DMS53 treated with DMSO at 0.1 percent for 48 hours (cell line): ENCODE measurements around the gene KIAA1549.
"Not testable (repeated sequence)": the region's sequence is repeated elsewhere in the genome, so short reads cannot be mapped to it uniquely, and the experiment has no call there.

Source experiments
- DNase-seq: peaks from one replicate; lab custom pipeline; 2025; ENCODE audit not compliant: unreplicated experiment; lab: John Stamatoyannopoulos, UW

KIAA1549 gene

DNA sequence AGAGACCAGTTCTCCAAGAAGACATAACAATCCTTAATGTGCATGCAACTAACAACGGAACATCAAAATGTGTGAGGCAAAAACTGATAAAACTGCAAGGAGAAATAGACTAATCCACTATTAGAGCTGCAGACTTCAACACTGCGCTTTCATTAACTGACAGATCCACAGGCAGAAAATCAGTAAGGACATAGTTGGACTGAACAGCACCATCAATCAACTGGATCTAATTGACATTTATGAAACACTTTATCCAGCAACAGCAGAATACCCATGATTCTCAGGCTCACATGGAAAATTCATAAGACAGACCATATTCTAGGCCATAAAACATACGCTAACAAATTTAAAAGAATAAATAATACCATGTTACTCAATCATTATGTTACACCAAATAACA lies 161.6 kb downstream of the KIAA1549 start:
- no peak for DNase-seq

DNA sequence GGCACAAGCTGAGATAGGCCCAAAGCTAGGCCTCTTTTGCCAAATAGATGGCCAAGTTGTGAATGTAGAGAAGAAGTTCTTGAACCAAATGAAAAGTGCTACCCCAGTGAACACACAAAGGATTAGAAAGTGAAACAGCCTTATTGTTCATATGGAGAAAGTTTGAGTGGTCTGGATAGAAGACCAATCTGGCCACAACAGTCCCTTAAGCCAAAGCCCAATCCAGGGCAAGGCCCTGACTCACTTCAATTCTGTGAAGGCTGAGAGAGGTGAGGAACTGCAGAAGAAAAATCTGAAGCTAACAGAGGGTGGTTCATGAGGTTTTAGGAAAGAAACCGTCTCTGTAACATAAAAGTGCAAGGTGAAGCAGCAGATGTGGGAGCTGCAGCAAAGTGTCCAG lies 164.5 kb downstream of the KIAA1549 start:
- DNase-seq = no peak

DNA sequence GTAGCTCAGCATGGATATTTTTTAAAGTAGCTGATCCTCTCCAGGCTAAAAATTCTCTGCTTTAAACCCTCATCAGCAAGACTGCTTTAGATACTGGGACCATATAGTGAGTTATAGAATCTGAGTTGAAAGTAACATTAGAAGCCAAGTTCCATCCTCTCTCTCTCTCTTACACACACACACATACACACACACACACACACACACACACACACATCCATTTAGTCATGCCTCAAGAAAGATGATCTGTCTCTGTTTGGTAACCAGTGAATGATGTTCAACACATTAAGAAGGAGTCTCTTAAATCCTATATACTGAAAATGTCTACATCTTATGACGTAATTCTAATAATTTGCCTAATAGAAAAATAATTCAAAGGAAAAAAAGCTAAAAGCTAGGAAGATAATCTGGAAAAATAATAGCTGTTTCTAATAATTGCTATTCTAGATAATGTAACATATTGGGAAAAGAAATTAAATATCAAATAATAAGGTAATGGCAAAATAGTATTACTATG lies 166.3 kb downstream of the KIAA1549 start:
- DNase-seq = no peak

DNA sequence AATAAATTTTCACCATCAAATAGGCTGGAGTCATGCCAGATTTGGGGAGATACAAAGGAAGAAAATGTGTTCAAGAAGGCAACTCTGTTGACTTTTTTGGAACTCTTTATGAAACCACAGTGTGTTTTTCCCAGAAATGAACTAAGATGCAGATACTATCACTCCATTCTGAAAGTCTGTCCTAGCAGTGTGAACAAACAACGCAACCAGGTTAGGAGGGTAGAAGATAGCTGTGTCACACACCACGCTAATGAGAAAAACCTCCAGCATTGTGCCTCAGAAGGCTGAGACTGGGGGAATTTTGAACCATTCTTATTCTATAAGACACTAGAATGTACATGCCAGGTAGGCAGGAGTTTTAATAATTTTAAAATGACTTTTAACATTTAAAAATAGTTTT lies 167.2 kb downstream of the KIAA1549 start:
- no peak for DNase-seq

DNA sequence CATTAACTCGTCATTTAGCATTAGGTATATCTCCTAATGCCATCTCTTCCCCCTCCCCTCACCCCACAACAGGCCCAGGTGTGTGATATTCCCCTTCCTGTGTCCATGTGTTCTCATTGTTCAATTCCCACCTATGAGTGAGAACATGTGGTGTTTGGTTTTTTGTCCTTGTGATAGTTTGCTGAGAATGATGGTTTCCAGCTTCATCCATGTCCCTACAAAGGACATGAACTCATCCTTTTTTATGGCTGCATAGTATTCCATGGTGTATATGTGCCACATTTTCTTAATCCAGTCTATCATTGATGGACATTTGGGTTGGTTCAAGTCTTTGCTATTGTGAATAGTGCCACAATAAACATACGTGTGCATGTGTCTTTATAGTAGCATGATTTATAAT lies 169.9 kb downstream of the KIAA1549 start:
- DNase-seq = not testable (repeated sequence)

DNA sequence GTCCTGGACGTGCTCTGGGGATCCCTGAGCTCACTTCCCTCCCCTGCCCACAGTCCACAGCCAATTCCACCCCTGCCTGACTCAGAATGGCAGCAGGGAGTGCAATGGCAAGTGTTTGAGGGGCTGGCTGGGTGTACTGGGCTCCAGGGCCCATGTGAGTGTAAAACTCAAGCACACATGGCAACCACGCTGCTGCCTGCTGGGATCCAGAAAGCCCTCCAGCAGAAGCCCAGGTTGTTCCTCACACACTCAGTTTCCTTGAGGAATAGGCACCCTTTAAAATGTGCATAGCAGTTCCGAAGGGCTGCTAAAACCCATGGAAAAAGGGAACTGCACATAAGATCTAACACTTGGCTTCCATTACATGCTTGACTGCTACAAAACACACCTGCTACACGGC lies 171.8 kb downstream of the KIAA1549 start:
- no peak for DNase-seq

DNA sequence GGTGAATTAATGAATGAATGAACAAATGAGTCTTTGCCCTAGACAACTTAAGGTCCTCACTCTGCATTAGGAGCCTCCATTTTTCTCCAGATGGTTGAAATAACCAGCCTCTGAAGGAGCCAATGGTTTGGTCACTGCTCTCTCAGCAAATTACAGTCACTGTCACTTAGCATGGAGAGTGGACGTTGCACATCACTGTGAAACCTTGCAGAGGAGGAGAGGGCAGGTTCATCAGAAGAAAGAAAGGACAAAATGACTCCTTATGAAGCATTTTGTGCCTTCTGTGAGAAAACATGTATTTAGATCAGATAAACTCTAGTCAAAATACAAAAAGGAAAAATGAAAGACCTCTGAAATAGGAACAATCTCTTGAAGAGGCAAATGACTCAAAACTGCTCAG lies 176.6 kb downstream of the KIAA1549 start:
- DNase-seq = no peak

DNA sequence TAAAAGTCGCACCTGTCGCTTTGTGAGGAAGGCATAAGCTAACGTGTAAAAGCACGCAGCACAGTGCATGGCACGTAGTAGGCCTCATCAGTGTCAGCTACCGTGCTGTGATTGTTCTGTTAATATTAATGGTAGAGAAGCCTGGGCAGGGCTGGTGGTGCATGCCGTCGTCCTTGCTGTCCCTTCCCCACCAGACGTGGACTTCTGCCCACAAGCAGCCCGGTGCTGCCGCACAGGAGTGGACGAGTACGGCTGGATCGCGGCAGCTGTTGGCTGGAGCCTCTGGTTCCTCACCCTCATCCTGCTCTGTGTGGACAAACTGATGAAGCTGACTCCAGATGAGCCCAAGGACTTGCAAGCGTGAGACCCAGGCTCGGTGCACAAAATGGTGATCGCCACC lies 178.5 kb downstream of the KIAA1549 start:
- DNase-seq = no peak

DNA sequence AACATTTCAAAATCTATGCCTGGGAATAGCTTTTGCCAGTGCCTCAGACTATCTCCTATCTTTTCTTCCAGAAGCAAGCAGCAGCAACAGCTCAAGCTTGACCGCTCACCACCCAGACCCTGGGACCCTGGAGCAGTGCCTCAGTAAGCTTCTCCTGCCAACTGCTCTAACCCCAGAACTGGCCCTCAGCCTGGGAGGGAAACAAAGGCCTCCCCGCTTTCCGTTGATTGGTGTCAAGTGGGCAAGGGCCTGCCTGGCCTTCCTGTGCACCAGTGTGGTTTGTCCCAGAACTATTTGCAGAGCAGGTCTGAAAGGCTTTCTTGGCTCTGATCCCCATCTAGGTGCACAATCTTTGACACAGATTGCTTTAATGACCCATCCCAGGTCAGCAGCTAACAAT lies 179.9 kb downstream of the KIAA1549 start:
- no peak for DNase-seq

DNA sequence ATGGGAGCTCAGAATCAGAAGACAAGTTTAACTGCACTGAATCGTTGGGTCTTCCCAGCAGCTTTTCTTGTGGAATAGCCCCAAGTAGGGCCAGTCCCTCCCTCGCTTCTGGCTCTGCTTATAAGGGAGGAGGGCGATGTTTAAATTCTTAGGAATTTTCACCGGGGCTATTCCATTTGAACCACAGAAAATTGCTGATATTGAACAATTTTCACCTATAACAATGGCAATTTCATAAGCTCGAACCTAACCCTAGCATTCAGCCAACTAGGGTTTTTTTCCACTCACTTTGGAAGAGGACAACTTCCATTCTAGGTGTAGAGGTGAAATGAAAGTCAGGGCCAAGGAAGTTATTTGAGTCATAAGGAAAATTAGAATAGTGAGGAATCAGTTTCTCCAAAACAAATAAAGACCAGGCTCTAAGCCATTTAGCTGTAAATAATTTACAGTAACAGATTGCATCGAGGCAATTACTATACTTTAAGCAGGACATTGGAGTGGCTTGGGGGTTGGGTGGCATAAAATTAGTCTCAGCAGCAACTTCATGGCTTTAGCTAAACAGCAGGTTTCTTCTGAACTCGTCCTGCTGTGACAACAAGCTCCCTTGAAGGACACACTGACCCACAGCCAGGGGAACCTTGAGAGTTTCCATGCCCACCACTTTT lies 181.7 kb downstream of the KIAA1549 start:
- DNase-seq = no peak

DNA sequence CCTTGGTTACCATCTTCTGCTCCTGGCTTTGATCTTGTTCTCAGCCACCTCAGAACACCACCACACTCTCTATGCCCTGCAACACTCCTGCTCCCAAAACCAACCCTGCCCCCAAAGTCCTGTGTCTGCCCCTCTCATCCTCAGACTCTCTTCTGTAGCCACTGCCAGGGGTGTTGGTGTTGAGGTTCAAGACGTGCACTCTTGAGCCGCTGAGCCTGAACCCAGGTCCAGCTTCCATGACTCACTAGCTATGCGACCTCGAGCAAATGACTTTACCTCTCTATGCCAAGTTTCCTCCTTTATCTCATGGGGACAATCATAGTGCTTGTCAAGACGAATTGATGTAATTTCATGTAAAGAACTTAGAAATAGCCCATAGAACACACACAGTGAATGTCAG lies 182.4 kb downstream of the KIAA1549 start:
- no peak for DNase-seq

DNA sequence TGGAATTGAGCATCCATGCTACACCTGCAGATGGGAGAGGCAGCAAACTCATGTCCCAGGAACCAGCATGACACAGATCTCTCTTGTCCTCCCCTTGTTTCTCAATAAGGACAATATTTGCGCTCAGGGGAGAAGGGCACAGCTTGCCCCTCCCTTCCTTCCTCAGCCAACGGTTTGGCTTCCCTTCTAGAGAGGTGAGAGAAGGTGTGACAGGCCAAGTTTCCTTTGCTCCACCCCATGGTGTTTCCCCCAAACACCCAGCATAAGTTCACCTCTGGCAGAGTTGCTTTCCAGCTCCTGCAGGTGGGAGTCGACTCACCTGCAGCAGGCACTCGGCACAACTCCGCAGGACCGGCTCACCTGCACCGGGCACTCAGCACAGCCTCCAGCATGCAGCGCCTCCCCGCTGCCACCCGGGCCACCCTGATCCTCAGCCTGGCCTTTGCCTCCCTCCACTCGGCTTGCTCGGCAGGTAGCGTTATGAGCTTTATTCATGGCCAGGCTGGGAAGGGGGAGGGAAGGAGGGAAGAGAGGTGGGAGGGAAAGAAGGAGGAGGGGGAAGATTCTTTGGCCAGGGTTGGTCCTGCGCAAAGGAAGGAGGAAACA lies 183.4 kb downstream of the KIAA1549 start, which contains the start of the genes ATP6V0A4 and TMEM213:
ATP6V0A4 (minus strand) TSS at position 482 of the 606 bp plus-strand sequence. CDS start 26,949 bp downstream, outside the sequence.
TMEM213 (plus strand) TSS at position 280 of the 606 bp plus-strand sequence; CDS start at position 391, 111 bp downstream.
- peak; percentile 35 for DNase-seq

DNA sequence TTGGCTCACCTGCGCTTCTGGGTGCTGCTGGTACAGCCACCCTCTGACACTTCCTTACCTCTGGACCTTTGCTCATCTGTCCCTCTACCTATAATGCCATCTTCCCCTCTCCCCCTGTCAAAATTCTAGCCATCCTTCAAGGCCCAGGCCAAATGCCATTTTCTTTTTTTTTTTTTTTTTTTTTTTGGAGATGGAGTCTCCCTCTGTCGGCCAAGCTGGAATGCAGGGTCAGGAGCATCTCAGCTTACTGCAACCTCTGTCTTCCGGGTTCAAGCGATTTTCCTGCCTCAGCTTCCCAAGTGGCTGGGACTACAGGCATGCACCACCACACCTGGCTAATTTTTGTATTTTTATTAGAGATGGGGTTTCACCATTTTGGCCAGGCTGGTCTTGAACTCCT lies 184.1 kb downstream of the KIAA1549 start:
- DNase-seq = not testable (repeated sequence)

DNA sequence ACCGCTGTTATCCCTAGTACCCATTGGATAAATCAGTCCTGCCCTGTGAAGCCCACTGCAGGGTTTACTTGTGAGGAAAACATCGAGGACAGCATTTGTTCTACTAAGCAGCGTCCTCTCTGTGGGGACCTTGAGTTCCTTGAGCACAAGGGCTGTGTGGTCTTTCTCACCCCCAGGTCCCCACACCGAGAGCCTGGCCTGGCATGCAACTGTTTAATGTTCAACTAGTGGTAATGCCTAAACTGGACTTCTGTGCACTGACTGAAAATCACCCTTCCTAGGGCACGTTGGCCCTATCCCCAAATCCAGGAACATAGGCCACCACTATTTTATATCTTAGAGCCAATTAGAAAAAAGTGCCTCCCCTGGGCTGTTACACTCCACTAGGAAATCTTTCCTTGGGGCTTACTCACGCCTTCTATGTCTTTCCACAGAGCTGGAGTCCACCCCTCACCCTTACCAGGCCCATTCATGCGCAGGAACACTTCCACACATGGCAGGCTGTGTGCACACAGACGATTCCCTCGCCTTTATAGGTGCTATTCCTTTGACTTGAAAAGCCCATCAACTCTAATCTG lies 185.1 kb downstream of the KIAA1549 start:
- DNase-seq = no peak

DNA sequence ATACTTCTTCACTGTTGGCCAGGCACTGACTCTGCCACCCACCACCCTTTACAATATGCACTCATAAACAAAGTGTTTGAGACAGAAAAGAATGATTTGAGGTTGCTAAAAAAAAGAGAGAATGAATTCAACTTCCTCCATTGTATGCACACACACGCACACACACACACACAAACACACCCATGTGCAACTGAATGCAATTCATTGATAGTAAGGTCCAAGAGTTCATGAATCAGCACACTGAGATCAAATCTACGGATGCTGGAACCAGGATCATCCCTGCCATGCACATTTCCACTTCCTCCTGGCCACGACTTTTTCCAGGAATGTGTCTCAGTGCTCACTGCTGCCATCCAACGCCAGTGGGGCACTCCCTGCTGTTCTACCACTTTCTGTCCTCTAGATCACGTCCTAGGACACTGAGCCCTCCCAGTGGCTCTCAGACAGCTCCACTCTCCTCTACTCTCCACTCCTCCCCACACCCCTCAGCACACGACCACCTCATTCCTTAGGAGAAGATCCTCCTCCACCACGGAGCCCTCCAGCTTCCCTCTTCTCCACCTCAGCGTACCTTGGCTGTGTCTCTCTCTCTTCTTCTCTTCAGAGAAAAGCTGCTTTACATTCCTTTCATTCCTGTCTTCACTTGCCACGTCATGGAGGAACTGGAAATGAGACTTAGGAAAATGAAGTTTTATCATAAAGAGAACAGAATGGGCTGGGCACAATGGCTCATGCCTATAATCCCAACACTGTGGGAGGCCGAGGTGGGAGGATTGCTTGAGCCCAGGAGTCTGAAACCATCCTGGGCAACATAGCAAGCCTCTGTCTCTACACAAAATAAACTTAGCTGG lies 195.4 kb downstream of the KIAA1549 start:
- DNase-seq = no peak

DNA sequence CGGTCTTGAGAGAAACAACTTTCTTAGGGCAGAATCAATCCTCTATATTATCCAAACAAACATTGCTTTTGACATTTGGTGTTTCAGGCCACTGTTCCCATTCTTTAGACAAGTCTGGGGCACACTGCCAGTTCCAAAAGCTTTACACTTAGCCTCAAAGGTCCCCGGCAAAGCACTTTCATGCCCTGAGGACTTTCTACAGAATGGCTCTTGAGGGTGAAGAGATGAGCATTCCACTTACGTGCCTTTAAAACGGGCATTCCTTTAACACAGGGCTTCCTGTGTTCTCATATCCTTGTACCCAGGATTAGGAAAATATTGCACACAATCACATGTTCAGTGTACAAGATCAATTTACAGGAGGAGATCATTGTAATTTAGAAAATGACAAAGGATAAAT lies 196.5 kb downstream of the KIAA1549 start:
- no peak for DNase-seq
